ENCODE data around the gene EMID1. TPM values are rescaled to one million over a fixed set of nuclear protein-coding genes. Genes with fewer than 3 reads are reported as not detected.
"Not testable (repeated sequence)": the region's sequence is repeated elsewhere in the genome, so short reads cannot be mapped to it uniquely, and the experiment has no call there.

The EMID1 gene
- total RNA-seq, 2 experiments from 2014 or later: not detected

GRCh38 chr22:29216873-29217666 is 11.4 kb downstream of the EMID1 start:
- TF ChIP-seq, protein P1, sequence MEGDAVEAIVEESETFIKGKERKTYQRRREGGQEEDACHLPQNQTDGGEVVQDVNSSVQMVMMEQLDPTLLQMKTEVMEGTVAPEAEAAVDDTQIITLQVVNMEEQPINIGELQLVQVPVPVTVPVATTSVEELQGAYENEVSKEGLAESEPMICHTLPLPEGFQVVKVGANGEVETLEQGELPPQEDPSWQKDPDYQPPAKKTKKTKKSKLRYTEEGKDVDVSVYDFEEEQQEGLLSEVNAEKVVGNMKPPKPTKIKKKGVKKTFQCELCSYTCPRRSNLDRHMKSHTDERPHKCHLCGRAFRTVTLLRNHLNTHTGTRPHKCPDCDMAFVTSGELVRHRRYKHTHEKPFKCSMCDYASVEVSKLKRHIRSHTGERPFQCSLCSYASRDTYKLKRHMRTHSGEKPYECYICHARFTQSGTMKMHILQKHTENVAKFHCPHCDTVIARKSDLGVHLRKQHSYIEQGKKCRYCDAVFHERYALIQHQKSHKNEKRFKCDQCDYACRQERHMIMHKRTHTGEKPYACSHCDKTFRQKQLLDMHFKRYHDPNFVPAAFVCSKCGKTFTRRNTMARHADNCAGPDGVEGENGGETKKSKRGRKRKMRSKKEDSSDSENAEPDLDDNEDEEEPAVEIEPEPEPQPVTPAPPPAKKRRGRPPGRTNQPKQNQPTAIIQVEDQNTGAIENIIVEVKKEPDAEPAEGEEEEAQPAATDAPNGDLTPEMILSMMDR (IDR thresholded peaks at IDR 0.05): no peak
- POLR2A ChIA-PET: no interaction called here
- intact Hi-C loops (cut with DNase I, micrococcal nuclease): no loop called here
- Mint-ChIP-seq H3K36me3 (ENCODE audit: low read depth) (no peaks in the 10 kb centered on the region), H3K27me3 (no peaks in the 10 kb centered on the region), H3K9me3 (no peaks in the 10 kb centered on the region), H3K4me3 (no peak overlapping the region), H3K27ac (no peak overlapping the region), H3K4me1 (ENCODE audit: low read depth) (no peaks in the 10 kb centered on the region)
- H3K9me3 ChIP-seq (ENCODE audit: control insufficient read depth in 1 of 2, insufficient read depth in 1 of 2, low read length in 2 of 2): no peaks in the 10 kb centered on the region
- H3K36me3 ChIP-seq (ENCODE audit: insufficient read depth, low read length): no peaks in the 10 kb centered on the region
- H3K27me3 ChIP-seq (ENCODE audit: control insufficient read depth in 1 of 2, insufficient read depth in 2 of 2, low read length in 2 of 2): no peaks in the 10 kb centered on the region
- no peaks in the 10 kb centered on the region for H3K4me1 ChIP-seq (ENCODE audit: insufficient read depth, low read length)
- ATAC-seq (ENCODE audit: poor library complexity) (no peak), DNase-seq (peak in 1 of 14 experiments; percentile 16)
- CTCF ChIA-PET: no interaction called here
- H3K4me3 ChIP-seq (ENCODE audit: low read length): no peak overlapping the region
- H3K27ac ChIP-seq (ENCODE audit: low read depth in 1 of 2, low read length in 2 of 2): no peak overlapping the region

GRCh38 chr22:29217827-29218757 is 12.4 kb downstream of the EMID1 start:
- TF ChIP-seq, protein P1 (IDR thresholded peaks at IDR 0.05): no peak
- Histone ChIP-seq H3K36me3 (ENCODE audit: insufficient read depth, low read length) (no peaks in the 10 kb centered on the region), H3K9me3 (ENCODE audit: control insufficient read depth in 1 of 2, insufficient read depth in 1 of 2, low read length in 2 of 2) (no peaks in the 10 kb centered on the region), H3K4me1 (ENCODE audit: insufficient read depth, low read length) (no peaks in the 10 kb centered on the region), H3K27ac (ENCODE audit: low read depth in 1 of 2, low read length in 2 of 2) (no peak overlapping the region), H3K4me3 (ENCODE audit: low read length) (no peak overlapping the region), H3K27me3 (ENCODE audit: control insufficient read depth in 1 of 2, insufficient read depth in 2 of 2, low read length in 2 of 2) (no peaks in the 10 kb centered on the region)
- ChIA-PET CTCF (no interaction called here), POLR2A (no interaction called here)
- Mint-ChIP-seq H3K4me1 (ENCODE audit: low read depth) (no peaks in the 10 kb centered on the region), H3K27ac (no peak overlapping the region), H3K36me3 (ENCODE audit: low read depth) (no peaks in the 10 kb centered on the region), H3K9me3 (no peaks in the 10 kb centered on the region), H3K4me3 (no peak overlapping the region), H3K27me3 (no peaks in the 10 kb centered on the region)
- intact Hi-C loops (cut with DNase I, micrococcal nuclease): no loop called here
- ATAC-seq (ENCODE audit: poor library complexity) (no peak), DNase-seq (no peak)

DNA sequence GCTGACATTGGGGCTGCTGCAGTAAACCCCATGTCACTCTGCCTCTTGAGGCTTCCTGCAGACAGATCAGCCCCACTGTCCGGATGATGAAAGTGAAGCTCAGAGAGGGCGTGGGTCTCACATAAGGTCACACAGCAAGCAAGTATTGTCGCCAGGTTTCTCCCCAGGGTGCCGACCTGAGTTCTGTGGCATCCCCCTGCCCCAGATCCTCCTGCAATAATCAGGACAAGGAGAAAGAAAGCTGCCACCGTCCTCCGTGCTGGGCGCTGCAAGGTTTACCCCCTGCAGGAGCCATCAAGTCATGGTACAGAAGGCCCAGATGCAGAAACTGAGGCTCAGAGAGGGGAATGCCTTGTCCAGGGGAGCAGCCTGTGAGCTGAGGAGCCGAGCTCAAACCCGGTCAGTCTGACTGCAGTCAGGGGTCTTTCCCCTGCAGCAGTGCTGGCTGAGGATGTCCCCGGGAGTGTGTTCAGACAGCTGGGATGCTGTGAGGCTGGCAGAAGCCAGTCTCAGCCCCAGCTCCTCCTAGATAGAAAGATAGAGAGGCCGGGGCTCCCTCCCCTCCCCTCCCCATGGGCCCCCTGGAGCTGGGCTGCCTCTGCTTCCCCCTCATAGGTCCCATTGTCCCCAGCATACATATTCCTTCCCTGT is 13.2 kb downstream of the EMID1 start:
- TF ChIP-seq, protein P1 (IDR thresholded peaks at IDR 0.05): no peak
- Histone ChIP-seq H3K4me3 (ENCODE audit: low read length) (no peak overlapping the region), H3K4me1 (ENCODE audit: insufficient read depth, low read length) (no peaks in the 10 kb centered on the region), H3K9me3 (ENCODE audit: control insufficient read depth in 1 of 2, insufficient read depth in 1 of 2, low read length in 2 of 2) (no peaks in the 10 kb centered on the region), H3K27ac (ENCODE audit: low read depth in 1 of 2, low read length in 2 of 2) (no peak overlapping the region), H3K27me3 (ENCODE audit: control insufficient read depth in 1 of 2, insufficient read depth in 2 of 2, low read length in 2 of 2) (no peaks in the 10 kb centered on the region), H3K36me3 (ENCODE audit: insufficient read depth, low read length) (no peaks in the 10 kb centered on the region)
- Mint-ChIP-seq H3K27ac (no peak overlapping the region), H3K9me3 (no peaks in the 10 kb centered on the region), H3K4me3 (no peak overlapping the region), H3K4me1 (ENCODE audit: low read depth) (no peaks in the 10 kb centered on the region), H3K27me3 (no peaks in the 10 kb centered on the region), H3K36me3 (ENCODE audit: low read depth) (no peaks in the 10 kb centered on the region)
- intact Hi-C loops (cut with DNase I, micrococcal nuclease): no loop called here
- POLR2A ChIA-PET: no interaction called here
- ATAC-seq (ENCODE audit: poor library complexity) (no peak), DNase-seq (no peak)
- CTCF ChIA-PET: no interaction called here

DNA sequence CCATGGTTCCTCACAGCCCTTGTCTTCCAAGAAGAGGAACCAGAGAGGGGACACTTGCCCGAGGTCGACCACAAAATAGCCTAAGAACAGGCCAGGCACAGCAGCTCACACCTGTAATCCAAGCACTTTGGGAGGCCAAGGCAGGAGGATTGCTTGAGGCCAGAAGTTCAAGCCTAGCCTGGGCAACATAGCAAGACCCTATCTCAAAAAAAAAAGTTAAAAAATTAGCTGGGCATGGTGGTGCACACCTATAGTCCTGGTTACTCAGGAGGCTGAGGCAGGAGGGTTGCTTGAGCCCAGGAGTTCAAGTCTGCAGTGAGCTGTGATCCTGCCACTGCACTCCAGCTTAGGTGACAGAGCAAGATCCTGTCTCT is 13.7 kb downstream of the EMID1 start:
- H3K4me3 ChIP-seq (ENCODE audit: low read length); H3K4me3 Mint-ChIP-seq: not testable (repeated sequence)

More for the DNA sequence above, 13.7 kb downstream of the EMID1 start:
- H3K27me3 ChIP-seq (ENCODE audit: control insufficient read depth in 1 of 2, insufficient read depth in 2 of 2, low read length in 2 of 2); H3K27me3 Mint-ChIP-seq; H3K36me3 ChIP-seq (ENCODE audit: insufficient read depth, low read length); H3K27ac ChIP-seq (ENCODE audit: low read depth in 1 of 2, low read length in 2 of 2); H3K4me1 ChIP-seq (ENCODE audit: insufficient read depth, low read length); CTCF ChIA-PET; H3K27ac Mint-ChIP-seq; ATAC-seq (ENCODE audit: poor library complexity); H3K9me3 ChIP-seq (ENCODE audit: control insufficient read depth in 1 of 2, insufficient read depth in 1 of 2, low read length in 2 of 2); H3K9me3 Mint-ChIP-seq; DNase-seq; H3K36me3 Mint-ChIP-seq (ENCODE audit: low read depth); H3K4me1 Mint-ChIP-seq (ENCODE audit: low read depth); POLR2A ChIA-PET; intact Hi-C loops (cut with DNase I, micrococcal nuclease): not testable (repeated sequence)

Measured in CD4-positive, alpha-beta T cell (primary cell).